WI38 (cell line): ENCODE measurements around the gene CLSTN2.

Experiments
- H3K4me3 ChIP-seq: 2 replicates; pipeline ENCODE4 v1.5.1; 2011; ENCODE audit warnings: low read depth, mild to moderate bottlenecking, control low read depth, low read length
- TF ChIP-seq, protein P1 (sequence below): IDR thresholded peaks from 2 replicates; pipeline ENCODE4 v1.5.1; 2012; ENCODE audit warnings: low read depth, mild to moderate bottlenecking, control low read depth, low read length

The CLSTN2 gene

DNA sequence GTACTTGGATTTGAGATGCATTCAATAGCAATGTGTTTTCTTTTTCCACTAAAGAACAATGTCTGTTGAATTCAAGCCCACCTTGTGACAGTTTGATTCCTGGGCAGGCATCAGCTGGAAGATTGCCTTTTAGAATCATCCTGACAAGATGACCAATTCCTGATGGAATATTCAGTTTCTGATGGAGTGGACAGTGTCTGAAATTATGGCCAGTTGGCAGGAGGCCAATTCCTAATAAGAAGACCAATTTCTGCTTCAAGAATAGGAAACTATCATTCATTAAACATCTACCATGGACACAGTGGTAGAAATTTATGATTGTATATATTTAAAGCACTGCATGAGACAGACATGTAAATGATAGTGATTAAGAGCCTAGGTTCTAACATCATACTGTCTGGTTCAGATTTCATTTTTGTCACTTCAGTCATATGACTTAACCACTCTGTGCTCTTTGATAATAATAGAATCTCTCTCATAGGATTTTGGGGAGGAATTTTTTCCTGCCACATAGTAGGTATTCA lies 133.6 kb downstream of the CLSTN2 start:
- no peak overlapping the region for H3K4me3 ChIP-seq
- TF ChIP-seq, protein P1, sequence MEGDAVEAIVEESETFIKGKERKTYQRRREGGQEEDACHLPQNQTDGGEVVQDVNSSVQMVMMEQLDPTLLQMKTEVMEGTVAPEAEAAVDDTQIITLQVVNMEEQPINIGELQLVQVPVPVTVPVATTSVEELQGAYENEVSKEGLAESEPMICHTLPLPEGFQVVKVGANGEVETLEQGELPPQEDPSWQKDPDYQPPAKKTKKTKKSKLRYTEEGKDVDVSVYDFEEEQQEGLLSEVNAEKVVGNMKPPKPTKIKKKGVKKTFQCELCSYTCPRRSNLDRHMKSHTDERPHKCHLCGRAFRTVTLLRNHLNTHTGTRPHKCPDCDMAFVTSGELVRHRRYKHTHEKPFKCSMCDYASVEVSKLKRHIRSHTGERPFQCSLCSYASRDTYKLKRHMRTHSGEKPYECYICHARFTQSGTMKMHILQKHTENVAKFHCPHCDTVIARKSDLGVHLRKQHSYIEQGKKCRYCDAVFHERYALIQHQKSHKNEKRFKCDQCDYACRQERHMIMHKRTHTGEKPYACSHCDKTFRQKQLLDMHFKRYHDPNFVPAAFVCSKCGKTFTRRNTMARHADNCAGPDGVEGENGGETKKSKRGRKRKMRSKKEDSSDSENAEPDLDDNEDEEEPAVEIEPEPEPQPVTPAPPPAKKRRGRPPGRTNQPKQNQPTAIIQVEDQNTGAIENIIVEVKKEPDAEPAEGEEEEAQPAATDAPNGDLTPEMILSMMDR, result no peak

DNA sequence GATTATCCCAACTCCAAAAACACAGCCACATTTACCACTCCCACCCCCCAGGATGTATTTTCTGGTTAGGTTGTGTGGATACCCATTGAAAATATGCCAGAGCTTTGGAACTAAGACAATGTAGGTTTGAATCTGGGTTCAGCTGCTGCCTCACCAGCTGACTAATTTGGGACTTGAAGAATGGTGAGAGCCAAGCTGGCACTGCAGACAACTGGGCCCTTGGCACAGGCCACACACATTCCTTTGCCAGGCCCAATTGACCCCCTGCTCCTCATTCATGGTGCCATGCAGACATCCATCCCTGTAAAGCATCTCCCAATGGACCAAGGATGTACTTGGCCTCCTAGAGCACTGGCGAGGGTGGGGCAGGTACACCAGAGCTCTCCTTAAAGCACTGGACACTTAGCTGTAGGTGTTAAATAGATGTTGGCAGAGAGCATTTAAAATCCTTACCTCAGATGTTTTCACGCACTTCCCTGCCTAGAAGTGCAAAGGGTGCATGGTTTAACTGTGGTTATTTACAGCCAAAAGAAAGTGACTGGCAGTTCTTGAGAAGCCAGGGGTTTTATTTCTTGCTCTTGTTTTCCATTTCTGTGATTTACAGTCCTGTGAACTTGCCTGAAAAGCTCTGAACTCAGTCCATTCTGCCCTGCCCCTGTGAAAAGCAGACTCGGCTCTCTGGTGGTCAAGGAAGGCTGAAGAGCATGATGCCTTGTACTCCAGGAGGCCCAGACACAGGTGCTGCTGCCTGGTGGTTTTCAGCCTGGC lies 138.5 kb downstream of the CLSTN2 start:
- TF ChIP-seq, protein P1, result no peak

DNA sequence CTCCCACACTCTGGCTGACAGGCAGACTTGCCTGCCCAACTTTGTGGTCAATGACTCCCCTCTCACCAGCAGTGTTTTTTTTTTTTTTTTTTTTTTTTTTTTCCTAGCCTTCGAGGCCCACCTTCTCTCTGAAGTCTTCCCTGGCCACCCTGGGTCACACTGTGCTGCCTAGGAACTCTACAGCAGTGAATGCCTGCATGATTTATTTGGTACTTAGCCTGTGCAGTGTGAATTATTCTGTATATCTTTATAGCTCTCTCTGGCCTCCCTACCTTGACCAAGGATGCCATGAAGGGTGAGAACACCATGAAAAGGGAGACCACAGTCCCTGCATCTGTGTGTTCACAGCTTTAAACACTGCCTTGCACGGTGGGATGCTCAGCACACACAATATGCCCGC lies 141.6 kb downstream of the CLSTN2 start:
- TF ChIP-seq, protein P1, result no peak
- H3K4me3 ChIP-seq, result no peak overlapping the region

More for the DNA sequence above, 138.5 kb downstream of the CLSTN2 start:
- no peak overlapping the region for H3K4me3 ChIP-seq

DNA sequence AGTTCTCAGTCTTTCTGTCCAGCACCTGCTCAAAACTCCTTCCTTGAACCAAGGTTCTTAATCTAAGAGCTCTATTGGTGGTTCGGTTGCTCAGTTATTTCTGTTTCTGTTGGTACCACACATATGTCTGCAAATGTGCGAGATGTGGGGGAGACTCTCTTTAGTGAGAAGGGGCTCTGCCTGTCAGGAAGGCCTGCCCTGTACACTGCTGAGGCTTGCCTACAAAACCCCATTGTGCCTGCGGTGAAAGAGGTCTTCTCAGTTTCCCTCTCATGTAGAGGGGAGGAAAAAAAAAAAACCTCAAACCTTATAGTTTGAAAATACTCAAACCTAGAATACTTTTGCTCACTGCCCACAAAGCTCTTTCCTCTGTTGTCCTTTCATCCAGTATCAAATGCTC lies 142.4 kb downstream of the CLSTN2 start:
- TF ChIP-seq, protein P1, result no peak

DNA sequence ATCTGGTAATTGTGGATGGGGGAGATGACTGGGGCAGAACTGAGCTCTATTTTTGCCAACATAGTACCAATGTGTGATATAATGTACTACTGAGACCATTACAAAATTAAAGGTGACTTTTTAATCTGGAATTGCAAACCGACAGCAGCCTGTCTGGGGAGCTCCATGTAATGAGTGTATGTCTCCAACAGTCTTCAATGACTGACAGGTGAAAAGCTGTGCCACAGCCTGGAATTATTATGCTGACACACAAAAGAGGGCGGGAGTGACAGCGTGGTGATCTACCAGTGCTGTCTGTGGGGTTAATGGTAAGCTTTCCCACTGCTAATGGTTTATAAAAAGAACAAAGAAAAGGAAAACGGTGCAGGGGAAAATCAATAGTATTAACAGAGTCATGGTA lies 143.4 kb downstream of the CLSTN2 start:
- TF ChIP-seq, protein P1, result no peak
- no peak overlapping the region for H3K4me3 ChIP-seq

More for the DNA sequence above, 142.4 kb downstream of the CLSTN2 start:
- no peak overlapping the region for H3K4me3 ChIP-seq

DNA sequence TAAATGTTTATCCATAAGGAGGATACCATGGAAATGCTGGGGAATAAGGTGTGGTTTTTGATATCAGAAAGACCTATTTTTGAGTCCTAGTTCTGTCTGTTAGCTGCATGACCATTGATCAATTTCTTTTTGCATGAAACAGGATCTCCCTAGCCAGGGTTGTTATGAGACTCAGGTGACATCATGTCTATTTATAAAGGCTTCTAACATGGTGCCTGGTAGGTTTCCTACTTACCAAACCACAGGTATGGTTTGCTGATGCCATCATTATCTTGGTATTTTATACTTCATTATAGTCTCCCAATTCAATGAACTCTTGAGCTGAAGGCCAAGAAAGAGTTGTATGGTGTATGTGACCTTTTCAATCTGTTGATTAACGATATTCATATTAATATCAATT lies 144.0 kb downstream of the CLSTN2 start:
- H3K4me3 ChIP-seq, result no peak overlapping the region
- TF ChIP-seq, protein P1, result no peak

DNA sequence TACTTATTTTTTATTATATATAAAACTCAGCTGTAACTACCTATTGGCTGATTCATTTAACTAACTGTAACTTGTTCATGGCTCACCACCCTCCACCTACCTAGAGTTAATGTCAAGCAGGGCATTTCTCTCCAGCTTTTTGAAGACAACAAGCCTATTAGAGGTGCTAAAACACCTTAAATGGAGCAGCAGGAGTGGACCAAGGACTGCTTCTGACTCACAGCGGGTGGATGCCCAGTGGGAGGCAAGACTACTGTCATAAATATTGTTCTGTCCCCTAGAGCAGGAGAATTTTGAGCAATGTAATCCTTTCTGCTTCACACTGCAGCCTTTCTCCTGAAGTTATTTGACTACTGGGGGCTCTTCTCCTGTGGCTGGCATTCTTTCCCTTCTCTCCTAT lies 146.9 kb downstream of the CLSTN2 start:
- no peak overlapping the region for H3K4me3 ChIP-seq
- TF ChIP-seq, protein P1, result no peak
